Vagina (tissue), 2 donors: ENCODE results near the gene C11orf54.

Experiments used
- POLR2A ChIP-seq, 2 donors: fragments of 450-650 bp; IDR thresholded peaks; one replicate each; pipeline ENCODE4 v1.6.1; 2017; ENCODE audit warnings: antibody characterized with exemption in 2 of 2, mild to moderate bottlenecking in 2 of 2, moderate library complexity in 2 of 2
- POLR2AphosphoS5 ChIP-seq, 2 donors: sonication (generic); formaldehyde crosslinking; IDR thresholded peaks; one replicate each; pipeline ENCODE4 v1.9.0; 2017; ENCODE audit warnings: antibody characterized with exemption in 2 of 2, mild to moderate bottlenecking in 2 of 2, low read depth in 1 of 2; ENCODE audit not compliant: insufficient read depth in 1 of 2
- TF ChIP-seq, protein P1 (sequence below), 3 experiments: fragments of 450-650 bp in 2 of 3; fragments of 200-600 bp in 1 of 3; sonication (generic) in 1 of 3; IDR thresholded peaks; one replicate each; pipeline ENCODE4 v1.5.1; 2017 to 2019; ENCODE audit warnings: antibody characterized with exemption in 3 of 3, mild to moderate bottlenecking in 2 of 3, moderate library complexity in 2 of 3

DNA sequence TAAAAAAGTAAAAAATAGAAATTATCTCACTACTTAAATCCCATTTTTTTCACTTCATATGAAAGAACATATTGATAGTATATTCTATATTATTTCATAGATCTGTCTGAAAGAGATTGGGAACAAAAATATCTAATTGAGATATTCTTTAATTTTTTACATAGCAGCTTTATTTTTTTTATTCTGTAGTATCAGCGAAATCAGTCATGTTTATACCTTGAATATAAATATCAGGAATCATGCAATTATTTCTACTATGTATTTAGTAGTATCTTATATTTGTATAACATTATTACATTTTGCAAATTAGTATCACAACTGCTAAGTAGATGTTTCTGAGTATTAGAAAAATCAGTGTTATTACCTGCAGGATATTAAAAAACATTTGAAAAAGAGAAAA is 20.4 kb downstream of the C11orf54 start:
- TF ChIP-seq POLR2A (IDR thresholded peaks at IDR 0.05) (no peak), POLR2AphosphoS5 (IDR thresholded peaks at IDR 0.05; ENCODE audit: insufficient read depth in 1 of 2, low read depth in 1 of 2) (no peak)
- TF ChIP-seq, protein P1, sequence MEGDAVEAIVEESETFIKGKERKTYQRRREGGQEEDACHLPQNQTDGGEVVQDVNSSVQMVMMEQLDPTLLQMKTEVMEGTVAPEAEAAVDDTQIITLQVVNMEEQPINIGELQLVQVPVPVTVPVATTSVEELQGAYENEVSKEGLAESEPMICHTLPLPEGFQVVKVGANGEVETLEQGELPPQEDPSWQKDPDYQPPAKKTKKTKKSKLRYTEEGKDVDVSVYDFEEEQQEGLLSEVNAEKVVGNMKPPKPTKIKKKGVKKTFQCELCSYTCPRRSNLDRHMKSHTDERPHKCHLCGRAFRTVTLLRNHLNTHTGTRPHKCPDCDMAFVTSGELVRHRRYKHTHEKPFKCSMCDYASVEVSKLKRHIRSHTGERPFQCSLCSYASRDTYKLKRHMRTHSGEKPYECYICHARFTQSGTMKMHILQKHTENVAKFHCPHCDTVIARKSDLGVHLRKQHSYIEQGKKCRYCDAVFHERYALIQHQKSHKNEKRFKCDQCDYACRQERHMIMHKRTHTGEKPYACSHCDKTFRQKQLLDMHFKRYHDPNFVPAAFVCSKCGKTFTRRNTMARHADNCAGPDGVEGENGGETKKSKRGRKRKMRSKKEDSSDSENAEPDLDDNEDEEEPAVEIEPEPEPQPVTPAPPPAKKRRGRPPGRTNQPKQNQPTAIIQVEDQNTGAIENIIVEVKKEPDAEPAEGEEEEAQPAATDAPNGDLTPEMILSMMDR (IDR thresholded peaks at IDR 0.05), result no peak
